Fibroblast of peridontal ligament (primary cell): ENCODE measurements around the gene CEBPA.
A peak's percentile ranks its signal among the peaks of the same experiment; 100 is the strongest.

Source experiments
- DNase-seq: peaks from one replicate; pipeline ENCODE4 v3.0.0-alpha.2; 2010; ENCODE audit errors: extremely low read depth

Gene CEBPA

GRCh38 chr19:33287927-33288326, 14.4 kb downstream of the CEBPA start:
- DNase-seq, result no peak

GRCh38 chr19:33287438-33287837, 14.9 kb downstream of the CEBPA start:
- no peak for DNase-seq

- no peak for DNase-seq
These were observed 15.4 kb downstream of the CEBPA start for GRCh38 chr19:33286899-33287298.

- DNase-seq, result no peak
These were observed 16.9 kb downstream of the CEBPA start for GRCh38 chr19:33285441-33285927.

- DNase-seq, result no peak
These were observed 17.6 kb downstream of the CEBPA start for GRCh38 chr19:33284756-33285155.

GRCh38 chr19:33284146-33284643, 18.1 kb downstream of the CEBPA start:
- no peak for DNase-seq

- no peak for DNase-seq
These were observed 18.7 kb downstream of the CEBPA start for GRCh38 chr19:33283589-33283988.

- no peak for DNase-seq
These were observed 20.2 kb downstream of the CEBPA start for GRCh38 chr19:33282036-33282671.

- DNase-seq, result no peak
These were observed 20.9 kb downstream of the CEBPA start for GRCh38 chr19:33281296-33281926.

GRCh38 chr19:33280351-33280921, 21.9 kb downstream of the CEBPA start:
- no peak for DNase-seq

- no peak for DNase-seq
These were observed 22.6 kb downstream of the CEBPA start for GRCh38 chr19:33279430-33280350.

- no peak for DNase-seq
These were observed 23.7 kb downstream of the CEBPA start for GRCh38 chr19:33278403-33279269.

GRCh38 chr19:33278023-33278402, 24.3 kb downstream of the CEBPA start:
- no peak for DNase-seq

- DNase-seq, result no peak
These were observed 24.9 kb downstream of the CEBPA start for GRCh38 chr19:33277434-33277833.

GRCh38 chr19:33275933-33276619, 26.3 kb downstream of the CEBPA start:
- no peak for DNase-seq

- no peak for DNase-seq
These were observed 26.8 kb downstream of the CEBPA start for GRCh38 chr19:33275559-33275932.

- no peak for DNase-seq
These were observed 27.4 kb downstream of the CEBPA start for GRCh38 chr19:33274663-33275558.

- DNase-seq, result peak; percentile 82
These were observed 28.3 kb downstream of the CEBPA start for GRCh38 chr19:33273881-33274662.
